Upper lobe of left lung (tissue), 6 donors: ENCODE results near the gene FGD2. TPM values are rescaled to one million over a fixed set of nuclear protein-coding genes. Genes with fewer than 3 reads are reported as not detected.

Experiments
- ATAC-seq, 2 donors: fragments of 200-7000 bp; cut with Tn5 transposase; one replicate each; pipeline ENCODE4 v1.9.1; 2022; ENCODE audit warnings: mild to moderate bottlenecking in 2 of 2, moderate library complexity in 2 of 2; ENCODE audit not compliant: low FRiP score in 2 of 2
- DNase-seq, 2 donors: peaks; one replicate each; pipeline ENCODE4 v3.0.0-alpha.2; 2019 to 2020
- H3K27ac ChIP-seq, 4 donors: fragments of 200-600 bp; sonication (generic); one replicate each; pipeline ENCODE4 v1.5.1; 2016 to 2019
- H3K27me3 ChIP-seq, 4 donors: fragments of 200-600 bp; sonication (generic); one replicate each; pipeline ENCODE4 v1.5.1; 2017 to 2019
- H3K36me3 ChIP-seq, 4 donors: fragments of 200-600 bp; sonication (generic); one replicate each; pipeline ENCODE4 v1.5.1; 2016 to 2019
- H3K4me1 ChIP-seq, 4 donors: fragments of 200-600 bp; sonication (generic); one replicate each; pipeline ENCODE4 v1.5.1; 2018 to 2019
- H3K4me3 ChIP-seq, 4 donors: fragments of 200-600 bp; sonication (generic); one replicate each; pipeline ENCODE4 v1.5.1; 2017 to 2019; ENCODE audit warnings: mild to moderate bottlenecking in 2 of 4, moderate library complexity in 1 of 4
- H3K9me3 ChIP-seq, 4 donors: fragments of 200-600 bp; sonication (generic); one replicate each; pipeline ENCODE4 v1.5.1; 2018 to 2019
- CTCF ChIP-seq, 6 experiments: fragments of 450-650 bp in 4 of 6; fragments of 200-600 bp in 2 of 6; sonication (generic) in 2 of 6; IDR thresholded peaks; one replicate each; pipeline ENCODE4 v1.5.1; 2016 to 2019; ENCODE audit warnings: antibody characterized with exemption in 6 of 6
- EP300 ChIP-seq, 4 donors: sonication (generic); formaldehyde crosslinking; IDR thresholded peaks; one replicate each; pipeline ENCODE4 v1.5.1; 2017; ENCODE audit warnings: antibody characterized with exemption in 4 of 4, control low read depth in 2 of 4
- POLR2AphosphoS5 ChIP-seq, 2 donors: sonication (generic); formaldehyde crosslinking; IDR thresholded peaks; one replicate each; pipeline ENCODE4 v1.5.1; 2017; ENCODE audit warnings: antibody characterized with exemption in 2 of 2
- WGBS, 2 donors: methylation state at CpG; one replicate each; pipeline ENCODE4 v1.1.5; 2017 to 2018; 5-methylcytosine and 5-hydroxymethylcytosine counted together
- total RNA-seq, 6 donors: library from RNA; depleted of rRNA in 4 of 6; stranded (reverse); fragments of >200 nt in 4 of 6; gene quantifications; one replicate each; pipeline versions ENCODE4 v1.1.0 to v1.2.1, GENCODE V29; 2016 to 2021
- donor health status: DM: no; HTN: no; CAD: no; lungs with moderate emphysema.
- donor health status: DM: no; HTN: yes; CAD: no; lungs with severe emphysema.

FGD2 gene
- total RNA-seq, 6 donors from 2014 or later = 50.8 to 204 (median 92.3) TPM

GRCh38 chr6:37077905-37078296 is 72.4 kb downstream of the FGD2 start:
- 50 to 63% methylated on average over 7 of the region's 12 CpGs for WGBS, 2 donors
- TF ChIP-seq CTCF (IDR thresholded peaks at IDR 0.05) (no peak), POLR2AphosphoS5 (IDR thresholded peaks at IDR 0.05) (peak; percentile 63 to 65), EP300 (IDR thresholded peaks at IDR 0.05) (peak in 1 of 4 donors; percentile 55)
- H3K4me3 ChIP-seq = no peak overlapping the region
- ATAC-seq = peak; percentile 72 to 92
- H3K27ac ChIP-seq = no peak overlapping the region
- H3K36me3 ChIP-seq = no peaks in the 10 kb centered on the region
- no peaks in the 10 kb centered on the region for H3K27me3 ChIP-seq
- peak; percentile 38 to 93 for DNase-seq
- peaks cover 0 to 10% (median 5%) of the 10 kb centered on the region in 4 donors for H3K4me1 ChIP-seq
- no peaks in the 10 kb centered on the region for H3K9me3 ChIP-seq

Other genes starting within 250 kb of the FGD2 start
- gene CPNE5, start 166.2 kb upstream of the FGD2 start, total RNA-seq = 1 to 10 TPM in 4 of 6 donors, under 1 TPM in 2; 0.89 to 5.4 (median 2.5) TPM
- 10 to 100 TPM in 3 of 6 donors, 1 to 10 TPM in 3; 2.2 to 21.7 (median 11.9) TPM for gene PPIL1, start 130.9 kb upstream of the FGD2 start, total RNA-seq
- gene C6orf89, start 119.7 kb upstream of the FGD2 start, total RNA-seq = 10 to 100 TPM; 22.0 to 60.8 (median 42.5) TPM
- 10 to 100 TPM in 1 of 6 donors, 1 to 10 TPM in 3, under 1 TPM in 1, not detected in 1; 0.44 to 78.9 (median 4.7) TPM for gene PI16, start 50.9 kb upstream of the FGD2 start, total RNA-seq
- 100 to 1,000 TPM; 184 to 283 (median 219) TPM for gene MTCH1, start 19.5 kb upstream of the FGD2 start, total RNA-seq
- gene PIM1, start 164.5 kb downstream of the FGD2 start, total RNA-seq = 10 to 100 TPM; 26.9 to 80.9 (median 36.0) TPM